ENCODE data around the gene NOP9. TPM values are rescaled to one million over a fixed set of nuclear protein-coding genes. Genes with fewer than 3 reads are reported as not detected.
"Not testable (repeated sequence)": the region's sequence is repeated elsewhere in the genome, so short reads cannot be mapped to it uniquely, and the experiment has no call there.

Gene NOP9
- polyA plus RNA-seq, 4 donors: 20.0 to 27.0 (median 25.4) TPM

DNA sequence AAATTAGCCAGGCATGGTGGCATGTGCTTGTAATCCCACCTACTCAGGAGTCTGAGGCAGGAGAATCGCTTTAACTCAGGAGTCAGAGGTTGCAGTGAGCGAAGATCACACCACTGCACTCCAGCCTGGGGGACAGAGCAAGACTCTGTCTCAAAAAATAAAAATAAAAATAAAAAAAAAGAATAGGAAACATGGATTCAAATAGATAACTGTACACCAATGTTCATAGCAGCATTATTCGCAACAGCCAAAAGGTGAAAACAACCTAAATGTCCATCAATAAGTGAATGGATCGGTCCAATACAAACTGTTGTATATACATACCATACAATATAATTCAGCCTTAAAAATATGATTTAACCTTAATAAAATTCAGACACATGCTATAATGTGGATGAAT is 43.2 kb downstream of the NOP9 start:
- no peak for DNase-seq (ENCODE audit: low read depth in 4 of 4, low spot score in 3 of 4)

DNA sequence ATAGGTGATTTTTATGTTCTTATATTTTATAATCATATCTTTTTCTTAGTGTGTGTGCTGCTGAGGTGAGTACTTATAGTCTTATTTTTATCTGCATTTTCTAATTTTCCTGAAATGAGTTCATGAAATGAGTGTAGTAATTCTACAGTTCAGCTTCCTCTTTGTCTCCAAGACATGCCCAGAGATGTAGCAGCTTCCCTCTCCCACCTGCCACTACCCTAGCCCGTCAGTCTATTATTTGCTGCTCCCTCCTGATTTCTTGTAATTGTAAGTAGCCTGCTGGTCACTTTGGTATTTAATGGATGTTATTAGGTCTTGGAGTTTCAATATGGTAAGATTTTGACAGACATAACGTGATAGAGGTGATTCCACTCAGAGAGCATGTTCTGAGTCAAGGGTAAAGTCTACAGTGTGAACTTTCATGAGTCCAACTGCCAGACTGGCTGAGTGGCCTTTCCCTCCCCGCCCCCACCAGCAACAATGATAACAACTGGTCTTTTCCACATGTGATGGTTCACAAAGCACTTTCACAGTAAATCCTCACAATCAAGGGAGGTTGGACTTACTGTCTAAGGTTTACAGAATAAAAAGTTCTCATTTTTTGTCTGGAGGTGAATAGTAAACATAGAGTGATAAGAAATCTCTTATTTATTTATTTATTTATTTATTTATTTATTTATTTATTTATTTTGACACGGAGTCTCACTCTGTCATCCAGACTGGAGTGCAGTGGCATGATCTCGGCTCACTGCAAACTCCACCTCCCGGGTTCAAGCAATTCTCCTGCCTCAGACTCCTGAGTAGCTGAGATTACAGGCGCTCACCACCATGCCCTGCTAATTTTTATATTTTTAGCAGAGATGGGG is 44.4 kb downstream of the NOP9 start:
- DNase-seq (ENCODE audit: low read depth in 4 of 4, low spot score in 3 of 4): no peak

GRCh38 chr14:24347134-24347533 is 47.5 kb downstream of the NOP9 start:
- no peak for DNase-seq (ENCODE audit: low read depth in 4 of 4, low spot score in 3 of 4)

DNA sequence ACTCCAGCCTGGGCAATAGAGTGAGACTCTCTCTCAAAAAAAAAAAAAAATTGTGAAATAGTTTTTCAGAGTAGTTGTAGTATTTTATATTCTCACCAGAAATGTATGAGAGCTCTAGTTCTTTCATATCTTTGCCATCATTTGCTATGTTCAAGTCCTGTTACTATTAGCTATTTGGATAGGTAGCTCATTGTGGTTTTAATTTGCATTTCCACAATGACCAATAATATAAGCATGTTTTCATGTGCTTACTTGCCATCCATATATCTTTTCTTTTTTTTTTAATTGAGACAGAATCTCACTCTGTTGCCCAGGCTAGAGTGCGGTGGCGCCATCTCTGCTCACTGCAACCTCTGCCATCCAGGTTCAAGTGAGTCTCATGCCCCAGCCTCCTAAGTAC is 48.5 kb downstream of the NOP9 start:
- DNase-seq (ENCODE audit: low read depth in 4 of 4, low spot score in 3 of 4): no peak

GRCh38 chr14:24349742-24350141 is 50.1 kb downstream of the NOP9 start:
- DNase-seq (ENCODE audit: low read depth in 4 of 4, low spot score in 3 of 4): no peak

GRCh38 chr14:24351517-24351916 is 51.9 kb downstream of the NOP9 start:
- no peak for DNase-seq (ENCODE audit: low read depth in 4 of 4, low spot score in 3 of 4)

DNA sequence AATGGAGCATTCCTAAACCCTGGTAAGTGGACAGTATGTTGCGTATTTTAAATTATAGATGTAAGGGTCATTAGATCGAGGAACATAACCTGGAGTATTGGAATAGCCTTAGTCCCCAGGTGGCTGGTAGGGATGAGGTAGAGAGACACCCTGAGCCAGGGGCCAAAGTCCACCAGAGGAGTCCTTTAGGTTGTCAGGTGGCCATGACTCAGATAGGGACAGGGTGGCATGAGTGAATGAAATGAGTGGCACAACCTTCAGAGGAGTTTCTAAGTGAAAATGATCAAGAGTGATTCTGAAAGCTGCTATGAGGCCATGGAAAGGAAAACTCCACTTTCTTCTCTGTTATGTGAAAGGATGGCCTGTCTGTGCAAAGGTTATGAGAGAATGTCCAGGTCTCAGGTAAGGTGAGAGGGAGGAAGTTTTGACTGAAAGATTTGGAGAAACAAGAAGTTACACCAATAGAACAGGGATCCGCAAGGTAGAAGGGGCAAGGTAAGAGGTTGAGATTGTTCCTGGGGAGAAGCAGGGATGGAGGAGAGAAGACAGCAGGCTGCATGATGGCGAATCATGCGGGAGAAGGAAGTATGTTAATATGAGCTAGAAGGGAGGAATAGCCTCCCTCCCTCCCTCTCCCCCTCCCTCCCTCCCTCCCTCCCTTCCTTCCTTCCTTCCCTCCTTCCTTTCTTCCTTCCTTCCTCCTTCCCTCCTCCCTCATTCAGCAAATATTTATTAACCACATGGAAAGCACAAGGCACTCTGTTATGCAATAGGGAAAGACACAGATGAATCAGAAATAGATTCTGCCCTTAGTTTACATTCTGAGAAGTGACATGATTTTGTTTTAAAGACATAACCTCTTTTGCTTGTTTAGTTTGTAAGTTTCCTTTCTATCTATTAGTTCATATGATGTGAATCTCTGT is 54.2 kb downstream of the NOP9 start:
- DNase-seq (ENCODE audit: low read depth in 4 of 4, low spot score in 3 of 4): no peak

DNA sequence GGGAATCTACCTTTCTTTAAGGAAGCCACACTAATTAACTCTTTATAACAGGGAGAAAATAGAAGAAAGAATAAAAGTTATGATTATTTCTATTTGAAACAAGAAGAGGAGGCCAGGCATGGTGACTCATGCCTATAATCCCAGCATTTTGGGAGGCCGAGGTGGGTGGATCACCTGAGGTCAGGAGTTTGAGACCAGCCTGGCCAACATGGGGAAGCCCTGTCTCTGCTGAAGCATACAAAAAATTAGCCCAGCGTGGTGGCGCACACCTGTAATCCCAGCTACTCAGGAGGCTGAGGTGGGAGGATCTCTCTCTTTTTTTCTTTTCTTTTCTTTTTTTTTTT is 54.8 kb downstream of the NOP9 start:
- not testable (repeated sequence) for DNase-seq (ENCODE audit: low read depth in 4 of 4, low spot score in 3 of 4)

GRCh38 chr14:24355009-24355408 is 55.4 kb downstream of the NOP9 start:
- DNase-seq (ENCODE audit: low read depth in 4 of 4, low spot score in 3 of 4): no peak

- no peak for DNase-seq (ENCODE audit: low read depth in 4 of 4, low spot score in 3 of 4)
Observed at GRCh38 chr14:24356208-24356607, 56.6 kb downstream of the NOP9 start.

Other genes with a start within 250 kb of the NOP9 start
- gene CARMIL3, start 247.8 kb upstream of the NOP9 start, polyA plus RNA-seq (ENCODE audit: insufficient read length in 4 of 4): 1 to 10 TPM; 1.2 to 2.0 (median 1.8) TPM
- not detected for gene CPNE6, start 228.3 kb upstream of the NOP9 start, polyA plus RNA-seq (ENCODE audit: insufficient read length in 4 of 4)
- 10 to 100 TPM in 3 of 4 donors, 1 to 10 TPM in 1; 7.7 to 31.0 (median 24.0) TPM for gene PCK2, start 205.5 kb upstream of the NOP9 start, polyA plus RNA-seq (ENCODE audit: insufficient read length in 4 of 4)
- 10 to 100 TPM; 41.2 to 90.6 (median 73.0) TPM for gene DCAF11, start 185.1 kb upstream of the NOP9 start, polyA plus RNA-seq (ENCODE audit: insufficient read length in 4 of 4)
- gene NRL, start 184.9 kb upstream of the NOP9 start, polyA plus RNA-seq (ENCODE audit: insufficient read length in 4 of 4): 1 to 10 TPM in 3 of 4 donors, under 1 TPM in 1; 0.59 to 4.1 (median 2.1) TPM
- gene FITM1, start 169.2 kb upstream of the NOP9 start, polyA plus RNA-seq (ENCODE audit: insufficient read length in 4 of 4): 1 to 10 TPM in 1 of 4 donors, under 1 TPM in 3; 0.55 to 1.6 (median 0.79) TPM
- gene PSME1, start 163.7 kb upstream of the NOP9 start, polyA plus RNA-seq (ENCODE audit: insufficient read length in 4 of 4): 100 to 1,000 TPM; 131 to 226 (median 197) TPM
- gene EMC9, start 158.3 kb upstream of the NOP9 start, polyA plus RNA-seq (ENCODE audit: insufficient read length in 4 of 4): 10 to 100 TPM in 3 of 4 donors, 1 to 10 TPM in 1; 9.7 to 21.4 (median 19.4) TPM
- gene PSME2, start 153.2 kb upstream of the NOP9 start, polyA plus RNA-seq (ENCODE audit: insufficient read length in 4 of 4): 100 to 1,000 TPM; 134 to 185 (median 166) TPM
- gene RNF31, start 152.4 kb upstream of the NOP9 start, polyA plus RNA-seq (ENCODE audit: insufficient read length in 4 of 4): 10 to 100 TPM; 44.8 to 59.8 (median 47.4) TPM
- 10 to 100 TPM; 46.1 to 68.1 (median 57.0) TPM for gene IRF9, start 138.6 kb upstream of the NOP9 start, polyA plus RNA-seq (ENCODE audit: insufficient read length in 4 of 4)
- 100 to 1,000 TPM in 1 of 4 donors, 10 to 100 TPM in 3; 28.0 to 100 (median 57.9) TPM for gene REC8, start 127.8 kb upstream of the NOP9 start, polyA plus RNA-seq (ENCODE audit: insufficient read length in 4 of 4)
- gene IPO4, start 111.0 kb upstream of the NOP9 start, polyA plus RNA-seq (ENCODE audit: insufficient read length in 4 of 4): 10 to 100 TPM; 19.8 to 39.5 (median 31.0) TPM
- 10 to 100 TPM; 32.9 to 43.7 (median 35.4) TPM for gene TM9SF1, start 104.4 kb upstream of the NOP9 start, polyA plus RNA-seq (ENCODE audit: insufficient read length in 4 of 4)
- gene TSSK4, start 94.2 kb upstream of the NOP9 start, polyA plus RNA-seq (ENCODE audit: insufficient read length in 4 of 4): 10 to 100 TPM in 1 of 4 donors, 1 to 10 TPM in 3; 4.2 to 12.0 (median 5.6) TPM
- 10 to 100 TPM; 27.8 to 58.4 (median 52.0) TPM for gene CHMP4A, start 86.4 kb upstream of the NOP9 start, polyA plus RNA-seq (ENCODE audit: insufficient read length in 4 of 4)
- 10 to 100 TPM in 3 of 4 donors, 1 to 10 TPM in 1; 8.3 to 16.9 (median 11.3) TPM for gene MDP1, start 83.8 kb upstream of the NOP9 start, polyA plus RNA-seq (ENCODE audit: insufficient read length in 4 of 4)
- 100 to 1,000 TPM; 189 to 230 (median 217) TPM for gene NEDD8, start 67.5 kb upstream of the NOP9 start, polyA plus RNA-seq (ENCODE audit: insufficient read length in 4 of 4)
- 100 to 1,000 TPM in 3 of 4 donors, 10 to 100 TPM in 1; 65.6 to 124 (median 117) TPM for gene GMPR2, start 66.9 kb upstream of the NOP9 start, polyA plus RNA-seq (ENCODE audit: insufficient read length in 4 of 4)
- 10 to 100 TPM; 57.3 to 62.1 (median 60.1) TPM for gene TINF2, start 57.2 kb upstream of the NOP9 start, polyA plus RNA-seq (ENCODE audit: insufficient read length in 4 of 4)
- gene TGM1, start 36.7 kb upstream of the NOP9 start, polyA plus RNA-seq (ENCODE audit: insufficient read length in 4 of 4): 1 to 10 TPM; 1.6 to 6.6 (median 2.6) TPM
- 10 to 100 TPM; 19.4 to 28.6 (median 20.3) TPM for gene RABGGTA, start 28.3 kb upstream of the NOP9 start, polyA plus RNA-seq (ENCODE audit: insufficient read length in 4 of 4)
- 10 to 100 TPM; 27.8 to 54.8 (median 43.2) TPM for gene DHRS1, start 70 bp upstream of the NOP9 start, polyA plus RNA-seq (ENCODE audit: insufficient read length in 4 of 4)
- gene CIDEB, start 8.1 kb downstream of the NOP9 start, polyA plus RNA-seq (ENCODE audit: insufficient read length in 4 of 4): 10 to 100 TPM; 20.2 to 28.4 (median 24.5) TPM
- gene LTB4R2, start 10.3 kb downstream of the NOP9 start, polyA plus RNA-seq (ENCODE audit: insufficient read length in 4 of 4): 1 to 10 TPM; 1.7 to 4.4 (median 3.0) TPM
- 1 to 10 TPM; 2.1 to 6.5 (median 4.9) TPM for gene LTB4R, start 11.7 kb downstream of the NOP9 start, polyA plus RNA-seq (ENCODE audit: insufficient read length in 4 of 4)
- 10 to 100 TPM in 3 of 4 donors, 1 to 10 TPM in 1; 8.4 to 23.3 (median 20.0) TPM for gene ADCY4, start 35.2 kb downstream of the NOP9 start, polyA plus RNA-seq (ENCODE audit: insufficient read length in 4 of 4)
- 1 to 10 TPM; 2.3 to 4.3 (median 3.8) TPM for gene RIPK3, start 40.1 kb downstream of the NOP9 start, polyA plus RNA-seq (ENCODE audit: insufficient read length in 4 of 4)
- 100 to 1,000 TPM in 1 of 4 donors, 10 to 100 TPM in 3; 52.5 to 151 (median 78.2) TPM for gene NFATC4, start 68.3 kb downstream of the NOP9 start, polyA plus RNA-seq (ENCODE audit: insufficient read length in 4 of 4)
- gene NYNRIN, start 99.2 kb downstream of the NOP9 start, polyA plus RNA-seq (ENCODE audit: insufficient read length in 4 of 4): 10 to 100 TPM; 46.0 to 95.5 (median 49.4) TPM
- gene CBLN3, start 129.8 kb downstream of the NOP9 start, polyA plus RNA-seq (ENCODE audit: insufficient read length in 4 of 4): 1 to 10 TPM; 2.2 to 4.7 (median 2.6) TPM
- 10 to 100 TPM; 35.8 to 50.0 (median 40.5) TPM for gene KHNYN, start 130.1 kb downstream of the NOP9 start, polyA plus RNA-seq (ENCODE audit: insufficient read length in 4 of 4)
- gene SDR39U1, start 142.9 kb downstream of the NOP9 start, polyA plus RNA-seq (ENCODE audit: insufficient read length in 4 of 4): 10 to 100 TPM; 37.9 to 82.1 (median 52.3) TPM
- gene CMA1, start 208.4 kb downstream of the NOP9 start, polyA plus RNA-seq (ENCODE audit: insufficient read length in 4 of 4): under 1 TPM; 0.16 to 0.58 (median 0.34) TPM